GM21515 (cell line): ENCODE data around the gene RNF138.
"Not testable (repeated sequence)": the region's sequence is repeated elsewhere in the genome, so short reads cannot be mapped to it uniquely, and the experiment has no call there.

Source experiments
- ATAC-seq: cut with Tn5 transposase; IDR thresholded peaks from one replicate; pipeline ENCODE4 v1.9.1; 2021; ENCODE audit not compliant: unreplicated experiment

Gene RNF138

DNA sequence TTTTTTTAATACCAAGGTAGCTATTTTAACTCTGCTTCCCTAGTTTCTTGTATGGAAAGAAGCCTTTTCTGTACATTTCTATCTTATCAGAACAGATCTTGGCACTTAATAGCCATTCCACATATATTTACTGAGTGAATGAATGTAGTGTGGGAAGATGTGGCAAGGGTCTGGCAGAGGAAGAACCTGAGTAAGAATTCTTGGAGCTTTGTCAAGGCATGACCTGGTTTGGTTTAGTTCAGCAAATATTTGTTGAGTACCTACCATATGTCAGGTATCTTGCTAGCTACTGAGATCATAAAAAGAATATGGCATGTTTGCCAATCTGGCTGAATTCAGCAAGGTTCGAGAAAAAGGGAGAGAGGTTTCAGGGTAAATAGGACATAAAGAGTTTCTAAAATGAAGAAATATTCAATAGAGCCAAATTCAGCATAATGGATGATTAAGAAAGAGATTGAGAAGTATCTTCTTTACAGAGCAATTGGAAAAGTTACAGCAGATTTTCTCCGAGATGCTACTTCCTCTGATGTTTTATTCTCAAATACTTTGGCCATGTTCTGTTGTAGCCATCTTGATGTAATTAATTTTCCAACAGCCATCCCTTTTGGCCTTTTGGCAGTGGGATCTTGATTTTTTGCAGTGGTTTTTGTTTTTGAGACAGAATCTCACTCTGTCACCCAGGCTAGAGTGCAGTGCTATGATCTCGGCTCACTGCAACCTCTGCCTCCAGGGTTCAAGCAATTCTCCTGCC is 76.5 kb downstream of the RNF138 start:
- no peak for ATAC-seq

DNA sequence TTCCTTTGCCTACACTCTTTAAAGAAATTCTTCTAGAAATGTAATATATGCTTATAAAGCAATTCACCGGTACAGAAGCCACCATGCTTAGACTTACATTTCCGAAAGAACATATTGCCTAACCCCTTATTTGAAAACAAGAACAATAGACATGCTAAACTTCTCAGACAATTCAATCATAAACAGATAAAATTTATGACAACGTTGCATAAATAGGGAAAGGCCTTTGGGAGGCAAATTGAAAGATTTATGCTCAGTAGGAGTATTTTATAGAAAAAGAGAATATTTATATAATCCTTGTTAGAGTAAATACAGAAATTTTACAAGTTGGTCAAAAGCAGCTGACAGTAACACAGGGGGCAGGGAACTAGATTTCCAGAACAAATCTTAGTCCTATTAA is 82.0 kb downstream of the RNF138 start:
- no peak for ATAC-seq

DNA sequence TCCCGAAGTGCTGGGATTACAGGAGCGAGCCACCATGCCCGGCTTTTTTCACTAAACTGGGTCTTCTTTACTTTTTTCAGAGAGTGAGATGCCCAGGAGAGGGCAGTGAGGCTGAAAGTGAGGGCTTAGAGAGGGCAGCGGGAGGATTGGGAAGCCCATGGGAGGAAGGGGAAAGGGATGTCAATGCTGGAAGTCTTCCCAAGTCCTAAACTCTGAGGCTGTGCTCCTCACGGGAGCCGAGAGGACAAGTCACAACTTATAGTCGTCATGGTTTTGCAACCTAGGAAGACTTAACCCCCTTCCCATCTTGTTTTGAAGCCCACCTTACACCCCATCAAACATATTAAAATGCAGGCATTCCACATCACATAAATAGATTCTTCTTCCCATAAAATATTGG is 83.0 kb downstream of the RNF138 start:
- ATAC-seq = no peak

DNA sequence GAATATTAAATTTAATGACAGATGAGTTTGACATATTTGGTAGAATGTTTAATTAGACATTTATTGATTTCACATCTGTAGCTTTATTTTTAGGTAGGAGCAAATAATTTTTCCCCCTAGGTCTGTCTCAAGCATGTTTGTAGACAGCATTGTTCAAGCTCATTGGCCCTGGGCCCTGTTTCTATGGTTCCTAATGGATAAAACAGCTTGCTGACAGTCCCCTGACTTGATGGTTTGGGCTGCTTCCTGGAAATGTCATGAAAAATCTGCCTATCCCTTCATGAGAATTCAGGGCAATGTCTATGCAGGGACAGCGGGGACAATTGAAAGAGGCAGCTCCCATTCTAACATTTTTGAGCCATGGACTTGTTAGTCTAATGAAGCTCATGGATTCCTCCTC is 83.6 kb downstream of the RNF138 start:
- ATAC-seq = no peak

DNA sequence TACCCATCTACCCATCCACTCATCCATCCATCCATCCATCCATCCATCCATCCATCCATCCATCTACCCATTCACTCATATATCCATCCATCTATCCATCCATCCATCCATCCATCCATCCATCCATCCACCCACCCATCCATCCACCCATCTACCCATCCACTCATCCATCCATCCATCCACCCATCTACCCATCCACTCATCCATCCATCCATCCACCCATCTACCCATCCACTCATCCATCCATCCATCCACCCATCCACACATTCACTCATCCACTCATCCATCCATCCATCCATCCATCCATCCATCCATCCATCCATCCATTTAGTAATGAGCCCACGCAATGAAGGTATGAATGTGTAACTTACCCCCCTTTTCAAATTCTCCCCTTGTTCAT is 85.1 kb downstream of the RNF138 start:
- ATAC-seq = not testable (repeated sequence)

DNA sequence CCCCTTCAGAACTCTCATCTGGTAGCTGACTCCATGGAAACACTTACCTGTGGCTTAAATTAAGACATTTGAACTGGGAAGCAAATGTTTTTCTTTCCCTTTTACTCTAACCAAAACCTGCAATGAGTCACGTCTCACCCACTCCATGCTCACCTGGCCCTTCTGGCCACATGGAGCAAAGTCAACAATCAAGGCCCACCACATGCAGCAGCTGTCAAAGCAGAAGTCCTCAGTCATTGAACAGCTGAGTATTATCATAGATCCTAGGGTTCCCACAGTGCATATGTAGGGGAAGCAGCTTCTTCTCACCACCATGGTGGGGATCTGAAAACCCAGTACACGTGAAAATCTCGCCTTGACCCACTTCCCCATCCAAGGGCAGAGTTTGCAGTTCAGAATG is 85.9 kb downstream of the RNF138 start:
- ATAC-seq = no peak
